ENCODE results near the gene IGF2BP2. TPM values are rescaled to one million over a fixed set of nuclear protein-coding genes. Genes with fewer than 3 reads are reported as not detected.

Gene IGF2BP2
- total and polyA plus RNA-seq, 2 of the 8 experiments (the other 6 are each of a cell fraction or from before 2014, with no cell fraction given), result 7.4 to 121 TPM

DNA sequence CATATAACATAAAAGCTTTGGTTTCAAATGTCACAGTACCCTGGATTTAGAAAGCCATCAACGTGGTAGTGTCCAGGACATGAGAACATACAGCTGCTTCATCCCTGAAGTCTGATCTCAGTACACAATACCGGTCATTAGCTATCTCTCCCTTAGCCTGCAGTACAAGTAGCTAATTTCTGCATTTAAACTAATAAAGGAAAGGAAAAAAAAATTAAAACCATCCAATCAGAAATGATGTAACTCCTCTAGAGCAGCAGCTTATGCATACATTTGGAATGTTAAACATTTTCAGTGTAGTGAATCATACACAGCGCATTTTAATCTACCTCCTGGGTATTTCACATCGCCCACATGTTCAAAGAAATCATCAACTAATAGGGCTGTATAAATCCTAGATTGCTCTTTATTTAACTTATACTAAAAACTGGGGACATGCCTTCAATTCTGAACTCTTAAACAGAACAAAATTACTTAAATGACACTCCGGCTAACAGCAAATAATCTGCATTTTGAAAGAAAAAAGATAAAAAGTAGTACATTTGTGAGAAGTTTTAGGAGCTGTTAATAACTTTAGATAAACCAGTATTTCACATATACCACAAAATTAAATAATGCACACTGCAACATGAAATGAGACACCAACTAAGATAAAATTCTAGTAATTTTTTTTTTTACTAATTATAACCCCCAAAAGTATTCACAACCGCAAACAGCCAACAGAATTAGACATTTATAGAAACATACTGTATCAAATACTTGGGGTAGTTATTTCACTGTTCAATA lies 3.7 kb downstream of the IGF2BP2 start (continued):
- TF ChIP-seq, protein P1, sequence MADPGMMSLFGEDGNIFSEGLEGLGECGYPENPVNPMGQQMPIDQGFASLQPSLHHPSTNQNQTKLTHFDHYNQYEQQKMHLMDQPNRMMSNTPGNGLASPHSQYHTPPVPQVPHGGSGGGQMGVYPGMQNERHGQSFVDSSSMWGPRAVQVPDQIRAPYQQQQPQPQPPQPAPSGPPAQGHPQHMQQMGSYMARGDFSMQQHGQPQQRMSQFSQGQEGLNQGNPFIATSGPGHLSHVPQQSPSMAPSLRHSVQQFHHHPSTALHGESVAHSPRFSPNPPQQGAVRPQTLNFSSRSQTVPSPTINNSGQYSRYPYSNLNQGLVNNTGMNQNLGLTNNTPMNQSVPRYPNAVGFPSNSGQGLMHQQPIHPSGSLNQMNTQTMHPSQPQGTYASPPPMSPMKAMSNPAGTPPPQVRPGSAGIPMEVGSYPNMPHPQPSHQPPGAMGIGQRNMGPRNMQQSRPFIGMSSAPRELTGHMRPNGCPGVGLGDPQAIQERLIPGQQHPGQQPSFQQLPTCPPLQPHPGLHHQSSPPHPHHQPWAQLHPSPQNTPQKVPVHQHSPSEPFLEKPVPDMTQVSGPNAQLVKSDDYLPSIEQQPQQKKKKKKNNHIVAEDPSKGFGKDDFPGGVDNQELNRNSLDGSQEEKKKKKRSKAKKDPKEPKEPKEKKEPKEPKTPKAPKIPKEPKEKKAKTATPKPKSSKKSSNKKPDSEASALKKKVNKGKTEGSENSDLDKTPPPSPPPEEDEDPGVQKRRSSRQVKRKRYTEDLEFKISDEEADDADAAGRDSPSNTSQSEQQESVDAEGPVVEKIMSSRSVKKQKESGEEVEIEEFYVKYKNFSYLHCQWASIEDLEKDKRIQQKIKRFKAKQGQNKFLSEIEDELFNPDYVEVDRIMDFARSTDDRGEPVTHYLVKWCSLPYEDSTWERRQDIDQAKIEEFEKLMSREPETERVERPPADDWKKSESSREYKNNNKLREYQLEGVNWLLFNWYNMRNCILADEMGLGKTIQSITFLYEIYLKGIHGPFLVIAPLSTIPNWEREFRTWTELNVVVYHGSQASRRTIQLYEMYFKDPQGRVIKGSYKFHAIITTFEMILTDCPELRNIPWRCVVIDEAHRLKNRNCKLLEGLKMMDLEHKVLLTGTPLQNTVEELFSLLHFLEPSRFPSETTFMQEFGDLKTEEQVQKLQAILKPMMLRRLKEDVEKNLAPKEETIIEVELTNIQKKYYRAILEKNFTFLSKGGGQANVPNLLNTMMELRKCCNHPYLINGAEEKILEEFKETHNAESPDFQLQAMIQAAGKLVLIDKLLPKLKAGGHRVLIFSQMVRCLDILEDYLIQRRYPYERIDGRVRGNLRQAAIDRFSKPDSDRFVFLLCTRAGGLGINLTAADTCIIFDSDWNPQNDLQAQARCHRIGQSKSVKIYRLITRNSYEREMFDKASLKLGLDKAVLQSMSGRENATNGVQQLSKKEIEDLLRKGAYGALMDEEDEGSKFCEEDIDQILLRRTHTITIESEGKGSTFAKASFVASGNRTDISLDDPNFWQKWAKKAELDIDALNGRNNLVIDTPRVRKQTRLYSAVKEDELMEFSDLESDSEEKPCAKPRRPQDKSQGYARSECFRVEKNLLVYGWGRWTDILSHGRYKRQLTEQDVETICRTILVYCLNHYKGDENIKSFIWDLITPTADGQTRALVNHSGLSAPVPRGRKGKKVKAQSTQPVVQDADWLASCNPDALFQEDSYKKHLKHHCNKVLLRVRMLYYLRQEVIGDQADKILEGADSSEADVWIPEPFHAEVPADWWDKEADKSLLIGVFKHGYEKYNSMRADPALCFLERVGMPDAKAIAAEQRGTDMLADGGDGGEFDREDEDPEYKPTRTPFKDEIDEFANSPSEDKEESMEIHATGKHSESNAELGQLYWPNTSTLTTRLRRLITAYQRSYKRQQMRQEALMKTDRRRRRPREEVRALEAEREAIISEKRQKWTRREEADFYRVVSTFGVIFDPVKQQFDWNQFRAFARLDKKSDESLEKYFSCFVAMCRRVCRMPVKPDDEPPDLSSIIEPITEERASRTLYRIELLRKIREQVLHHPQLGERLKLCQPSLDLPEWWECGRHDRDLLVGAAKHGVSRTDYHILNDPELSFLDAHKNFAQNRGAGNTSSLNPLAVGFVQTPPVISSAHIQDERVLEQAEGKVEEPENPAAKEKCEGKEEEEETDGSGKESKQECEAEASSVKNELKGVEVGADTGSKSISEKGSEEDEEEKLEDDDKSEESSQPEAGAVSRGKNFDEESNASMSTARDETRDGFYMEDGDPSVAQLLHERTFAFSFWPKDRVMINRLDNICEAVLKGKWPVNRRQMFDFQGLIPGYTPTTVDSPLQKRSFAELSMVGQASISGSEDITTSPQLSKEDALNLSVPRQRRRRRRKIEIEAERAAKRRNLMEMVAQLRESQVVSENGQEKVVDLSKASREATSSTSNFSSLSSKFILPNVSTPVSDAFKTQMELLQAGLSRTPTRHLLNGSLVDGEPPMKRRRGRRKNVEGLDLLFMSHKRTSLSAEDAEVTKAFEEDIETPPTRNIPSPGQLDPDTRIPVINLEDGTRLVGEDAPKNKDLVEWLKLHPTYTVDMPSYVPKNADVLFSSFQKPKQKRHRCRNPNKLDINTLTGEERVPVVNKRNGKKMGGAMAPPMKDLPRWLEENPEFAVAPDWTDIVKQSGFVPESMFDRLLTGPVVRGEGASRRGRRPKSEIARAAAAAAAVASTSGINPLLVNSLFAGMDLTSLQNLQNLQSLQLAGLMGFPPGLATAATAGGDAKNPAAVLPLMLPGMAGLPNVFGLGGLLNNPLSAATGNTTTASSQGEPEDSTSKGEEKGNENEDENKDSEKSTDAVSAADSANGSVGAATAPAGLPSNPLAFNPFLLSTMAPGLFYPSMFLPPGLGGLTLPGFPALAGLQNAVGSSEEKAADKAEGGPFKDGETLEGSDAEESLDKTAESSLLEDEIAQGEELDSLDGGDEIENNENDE (IDR thresholded peaks at IDR 0.05; ENCODE audit: insufficient replicate concordance, low read length), result no peak
- TF ChIP-seq SRF (IDR thresholded peaks at IDR 0.05; ENCODE audit: low read depth, low read length) (no peak), RNF2 (IDR thresholded peaks at IDR 0.05; ENCODE audit: borderline replicate concordance, low read depth, low read length, missing control alignments, poor library complexity, severe bottlenecking) (no peak), SIN3A (conservative IDR thresholded peaks at IDR 0.05 in 1 of 2, IDR thresholded peaks at IDR 0.05 in 1 of 2; ENCODE audit: low read depth in 1 of 2, low read length in 2 of 2) (no peak), POLR2A (IDR thresholded peaks at IDR 0.05; ENCODE audit: control extremely low read depth in 1 of 2, low read depth in 2 of 2, low read length in 2 of 2) (no peak), ZNF274 (IDR thresholded peaks at IDR 0.05; ENCODE audit: borderline replicate concordance, extremely low read depth, low read length) (no peak), CHD1 (IDR thresholded peaks at IDR 0.05; ENCODE audit: low read depth, low read length) (no peak)

Data from H1 (cell line).